ENCODE results near the gene RPS21. TPM values are rescaled to one million over a fixed set of nuclear protein-coding genes. Genes with fewer than 3 reads are reported as not detected.

The RPS21 gene
- 1,000 to 10,000 TPM in 2 of 3 donors, 100 to 1,000 TPM in 1; 743 to 1,716 (median 1,008) TPM for polyA plus RNA-seq

GRCh38 chr20:62386383-62387218, at the start of gene RPS21:
RPS21 (plus strand) TSS chr20:62387103; CDS start chr20:62387339, 236 bp downstream.
- peak within 1 kb of the TSS; percentile 77 to 94 (median 94) for H3K27ac Mint-ChIP-seq
- H3K9me3 Mint-ChIP-seq, result no peaks in the 10 kb centered on the region
- peaks cover 3 to 12% (median 6%) of the 10 kb centered on the region in 3 donors for H3K27me3 Mint-ChIP-seq (ENCODE audit: low read depth in 3 of 3)
- peak; percentile 90 to 94 (median 93) for DNase-seq
- H3K36me3 Mint-ChIP-seq, result peaks cover 6 to 10% (median 9%) of the 10 kb centered on the region in 3 donors
- peaks cover 46 to 51% of the 10 kb centered on the region in 2 donors for H3K4me1 Mint-ChIP-seq
- peak within 1 kb of the TSS; percentile 87 to 91 (median 90) for H3K4me3 Mint-ChIP-seq

- Mint-ChIP-seq H3K4me1 (no peaks in the 10 kb centered on the region), H3K4me3 (no peak overlapping the region), H3K27ac (no peak overlapping the region), H3K27me3 (ENCODE audit: low read depth in 3 of 3) (peaks cover 0 to 7% (median 7%) of the 10 kb centered on the region in 3 donors), H3K9me3 (peaks cover 0 to 2% (median 0%) of the 10 kb centered on the region in 6 donors), H3K36me3 (no peaks in the 10 kb centered on the region)
- no peak for DNase-seq
Measured at GRCh38 chr20:62337558-62338293, 49.2 kb upstream of the RPS21 start.

GRCh38 chr20:62338294-62338620, 48.6 kb upstream of the RPS21 start:
- Mint-ChIP-seq H3K36me3 (peaks cover 0 to 4% (median 0%) of the 10 kb centered on the region in 3 donors), H3K27ac (no peak overlapping the region), H3K4me1 (no peaks in the 10 kb centered on the region), H3K4me3 (no peak overlapping the region), H3K27me3 (ENCODE audit: low read depth in 3 of 3) (peaks cover 0 to 7% (median 7%) of the 10 kb centered on the region in 3 donors), H3K9me3 (peaks cover 0 to 2% (median 0%) of the 10 kb centered on the region in 6 donors)
- no peak for DNase-seq

GRCh38 chr20:62339647-62340062, 47.2 kb upstream of the RPS21 start:
- Mint-ChIP-seq H3K27ac (peak overlapping the region in 1 of 6 donors; percentile 50), H3K36me3 (peaks cover 0 to 4% (median 0%) of the 10 kb centered on the region in 3 donors), H3K27me3 (ENCODE audit: low read depth in 3 of 3) (peaks cover 0 to 7% (median 7%) of the 10 kb centered on the region in 3 donors), H3K4me3 (no peak overlapping the region), H3K4me1 (no peaks in the 10 kb centered on the region), H3K9me3 (peaks cover 0 to 2% (median 0%) of the 10 kb centered on the region in 6 donors)
- no peak for DNase-seq

GRCh38 chr20:62342910-62343309, 44.0 kb upstream of the RPS21 start:
- Mint-ChIP-seq H3K4me1 (no peaks in the 10 kb centered on the region), H3K4me3 (no peak overlapping the region), H3K36me3 (peaks cover 0 to 4% (median 0%) of the 10 kb centered on the region in 3 donors), H3K9me3 (peaks cover 0 to 4% (median 0%) of the 10 kb centered on the region in 6 donors), H3K27ac (no peak overlapping the region), H3K27me3 (ENCODE audit: low read depth in 3 of 3) (peaks cover 0 to 4% (median 4%) of the 10 kb centered on the region in 3 donors)
- no peak for DNase-seq

- Mint-ChIP-seq H3K27ac (no peak overlapping the region), H3K27me3 (ENCODE audit: low read depth in 3 of 3) (peaks cover 0 to 11% (median 4%) of the 10 kb centered on the region in 3 donors), H3K36me3 (peaks cover 0 to 8% (median 0%) of the 10 kb centered on the region in 3 donors), H3K4me3 (no peak overlapping the region), H3K4me1 (no peaks in the 10 kb centered on the region), H3K9me3 (peaks cover 0 to 6% (median under 1%) of the 10 kb centered on the region in 6 donors)
- DNase-seq, result no peak
Measured at GRCh38 chr20:62344092-62344491, 42.8 kb upstream of the RPS21 start.

GRCh38 chr20:62344782-62345181, 42.1 kb upstream of the RPS21 start:
- Mint-ChIP-seq H3K4me3 (no peak overlapping the region), H3K4me1 (no peaks in the 10 kb centered on the region), H3K27me3 (ENCODE audit: low read depth in 3 of 3) (peaks cover 0 to 13% (median 3%) of the 10 kb centered on the region in 3 donors), H3K9me3 (peaks cover 0 to 6% (median under 1%) of the 10 kb centered on the region in 6 donors), H3K36me3 (peaks cover 0 to 8% (median 0%) of the 10 kb centered on the region in 3 donors), H3K27ac (no peak overlapping the region)
- no peak for DNase-seq

GRCh38 chr20:62345681-62346370, 41.1 kb upstream of the RPS21 start:
- Mint-ChIP-seq H3K27me3 (ENCODE audit: low read depth in 3 of 3) (peaks cover 0 to 11% (median 0%) of the 10 kb centered on the region in 3 donors), H3K27ac (no peak overlapping the region), H3K4me3 (no peak overlapping the region), H3K4me1 (no peaks in the 10 kb centered on the region), H3K36me3 (peaks cover 0 to 8% (median 0%) of the 10 kb centered on the region in 3 donors), H3K9me3 (peaks cover 0 to 6% (median under 1%) of the 10 kb centered on the region in 6 donors)
- DNase-seq, result no peak

GRCh38 chr20:62346398-62347150, 40.3 kb upstream of the RPS21 start:
- peaks cover 0 to 8% (median 0%) of the 10 kb centered on the region in 3 donors for H3K36me3 Mint-ChIP-seq

GRCh38 chr20:62347151-62347404, 39.8 kb upstream of the RPS21 start:
- Mint-ChIP-seq H3K4me1 (no peaks in the 10 kb centered on the region), H3K27me3 (ENCODE audit: low read depth in 3 of 3) (peaks cover 0 to 10% (median 0%) of the 10 kb centered on the region in 3 donors), H3K9me3 (peaks cover 0 to 6% (median under 1%) of the 10 kb centered on the region in 6 donors), H3K36me3 (peaks cover 0 to 8% (median 0%) of the 10 kb centered on the region in 3 donors), H3K27ac (no peak overlapping the region), H3K4me3 (no peak overlapping the region)
- no peak for DNase-seq

More at GRCh38 chr20:62346398-62347150, 40.3 kb upstream of the RPS21 start:
- DNase-seq, result no peak
- H3K4me3 Mint-ChIP-seq, result no peak overlapping the region
- no peaks in the 10 kb centered on the region for H3K4me1 Mint-ChIP-seq
- H3K27me3 Mint-ChIP-seq (ENCODE audit: low read depth in 3 of 3), result peaks cover 0 to 11% (median 0%) of the 10 kb centered on the region in 3 donors
- H3K27ac Mint-ChIP-seq, result no peak overlapping the region
- peaks cover 0 to 6% (median under 1%) of the 10 kb centered on the region in 6 donors for H3K9me3 Mint-ChIP-seq

- peaks cover 0 to 9% (median 0%) of the 10 kb centered on the region in 3 donors for H3K27me3 Mint-ChIP-seq (ENCODE audit: low read depth in 3 of 3)
- H3K4me1 Mint-ChIP-seq, result no peaks in the 10 kb centered on the region
- peaks cover 0 to 8% (median 0%) of the 10 kb centered on the region in 3 donors for H3K36me3 Mint-ChIP-seq
- H3K9me3 Mint-ChIP-seq, result peaks cover 0 to 6% (median under 1%) of the 10 kb centered on the region in 6 donors
- H3K4me3 Mint-ChIP-seq, result no peak overlapping the region
- no peak for DNase-seq
- H3K27ac Mint-ChIP-seq, result no peak overlapping the region
Measured at GRCh38 chr20:62347445-62347844, 39.5 kb upstream of the RPS21 start.

GRCh38 chr20:62348604-62349003, 38.3 kb upstream of the RPS21 start:
- Mint-ChIP-seq H3K9me3 (peaks cover 0 to 6% (median under 1%) of the 10 kb centered on the region in 6 donors), H3K36me3 (peaks cover 0 to 4% (median 0%) of the 10 kb centered on the region in 3 donors), H3K27ac (no peak overlapping the region), H3K4me3 (no peak overlapping the region), H3K4me1 (no peaks in the 10 kb centered on the region), H3K27me3 (ENCODE audit: low read depth in 3 of 3) (peaks cover 0 to 9% (median 0%) of the 10 kb centered on the region in 3 donors)
- no peak for DNase-seq

Measured in immature natural killer cell (primary cell).